ENCODE data around the gene SP140L.

DNA sequence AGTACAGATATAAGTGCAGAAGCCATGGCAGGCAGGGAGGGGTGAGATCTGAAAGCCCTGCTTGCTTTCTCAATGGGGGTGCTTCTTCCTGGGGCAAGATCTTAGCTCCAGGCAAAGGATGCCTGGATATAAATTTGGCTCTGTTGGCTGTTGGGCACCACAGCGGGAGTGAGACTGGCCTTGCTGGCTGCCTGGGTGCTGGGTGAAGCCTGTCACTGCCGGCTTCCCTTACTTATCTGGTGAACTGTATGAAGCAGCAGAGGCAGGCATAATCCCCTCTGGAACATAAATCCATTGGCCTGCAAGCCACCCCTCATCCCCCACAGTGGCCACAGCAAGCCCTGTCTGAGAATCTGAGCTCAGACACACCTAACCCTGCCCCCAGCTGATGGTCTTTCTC is 27.4 kb upstream of the SP140L start:
- TF ChIP-seq, protein P1, sequence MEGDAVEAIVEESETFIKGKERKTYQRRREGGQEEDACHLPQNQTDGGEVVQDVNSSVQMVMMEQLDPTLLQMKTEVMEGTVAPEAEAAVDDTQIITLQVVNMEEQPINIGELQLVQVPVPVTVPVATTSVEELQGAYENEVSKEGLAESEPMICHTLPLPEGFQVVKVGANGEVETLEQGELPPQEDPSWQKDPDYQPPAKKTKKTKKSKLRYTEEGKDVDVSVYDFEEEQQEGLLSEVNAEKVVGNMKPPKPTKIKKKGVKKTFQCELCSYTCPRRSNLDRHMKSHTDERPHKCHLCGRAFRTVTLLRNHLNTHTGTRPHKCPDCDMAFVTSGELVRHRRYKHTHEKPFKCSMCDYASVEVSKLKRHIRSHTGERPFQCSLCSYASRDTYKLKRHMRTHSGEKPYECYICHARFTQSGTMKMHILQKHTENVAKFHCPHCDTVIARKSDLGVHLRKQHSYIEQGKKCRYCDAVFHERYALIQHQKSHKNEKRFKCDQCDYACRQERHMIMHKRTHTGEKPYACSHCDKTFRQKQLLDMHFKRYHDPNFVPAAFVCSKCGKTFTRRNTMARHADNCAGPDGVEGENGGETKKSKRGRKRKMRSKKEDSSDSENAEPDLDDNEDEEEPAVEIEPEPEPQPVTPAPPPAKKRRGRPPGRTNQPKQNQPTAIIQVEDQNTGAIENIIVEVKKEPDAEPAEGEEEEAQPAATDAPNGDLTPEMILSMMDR (IDR thresholded peaks at IDR 0.05) = no peak
- TF ChIP-seq POLR2A (IDR thresholded peaks at IDR 0.05) (no peak), POLR2AphosphoS5 (IDR thresholded peaks at IDR 0.05) (no peak)

All from prostate gland (tissue), 2 donors.